Neural progenitor cell (in vitro differentiated cells): ENCODE results near the gene ACTR3.

ENCODE experiments used
- EZH2phosphoT487 ChIP-seq: fragments of 200-600 bp; sonication (generic); IDR thresholded peaks from 2 replicates; pipeline ENCODE4 v1.6.1; 2017; ENCODE audit warnings: antibody characterized with exemption
- TF ChIP-seq, protein P1 (sequence below): fragments of 200-600 bp; sonication (generic); IDR thresholded peaks from 2 replicates; pipeline ENCODE4 v1.5.1; 2017; ENCODE audit warnings: antibody characterized with exemption, mild to moderate bottlenecking

DNA sequence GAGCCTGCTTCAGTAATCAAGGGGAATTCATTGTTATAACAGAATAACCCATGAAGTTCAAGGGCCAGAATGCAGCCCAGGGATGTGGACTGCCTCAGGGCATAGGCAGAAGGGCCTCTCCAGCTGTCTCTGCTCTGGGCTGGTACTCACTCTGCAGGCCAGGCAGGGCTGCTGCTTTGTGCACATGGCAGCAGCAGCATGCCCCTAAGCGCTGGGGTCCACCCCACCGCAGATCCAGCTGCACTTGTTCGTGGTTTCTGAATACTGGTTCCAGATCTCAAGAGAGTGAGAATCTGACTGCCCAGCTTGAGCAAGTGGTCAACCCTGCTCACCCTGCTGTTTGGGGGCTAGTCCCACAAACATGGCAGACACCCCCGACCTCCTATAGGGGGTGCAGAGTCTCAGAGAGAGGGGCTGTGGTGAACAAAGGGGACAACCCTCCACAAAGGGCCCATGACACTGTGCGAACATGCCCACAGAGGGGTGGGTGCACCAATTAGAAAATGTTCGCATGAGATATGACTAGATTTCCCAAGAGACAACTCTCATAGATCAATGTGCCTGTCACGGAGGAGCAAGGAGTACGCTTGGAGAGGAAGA, 87.3 kb downstream of the ACTR3 start:
- TF ChIP-seq, protein P1, sequence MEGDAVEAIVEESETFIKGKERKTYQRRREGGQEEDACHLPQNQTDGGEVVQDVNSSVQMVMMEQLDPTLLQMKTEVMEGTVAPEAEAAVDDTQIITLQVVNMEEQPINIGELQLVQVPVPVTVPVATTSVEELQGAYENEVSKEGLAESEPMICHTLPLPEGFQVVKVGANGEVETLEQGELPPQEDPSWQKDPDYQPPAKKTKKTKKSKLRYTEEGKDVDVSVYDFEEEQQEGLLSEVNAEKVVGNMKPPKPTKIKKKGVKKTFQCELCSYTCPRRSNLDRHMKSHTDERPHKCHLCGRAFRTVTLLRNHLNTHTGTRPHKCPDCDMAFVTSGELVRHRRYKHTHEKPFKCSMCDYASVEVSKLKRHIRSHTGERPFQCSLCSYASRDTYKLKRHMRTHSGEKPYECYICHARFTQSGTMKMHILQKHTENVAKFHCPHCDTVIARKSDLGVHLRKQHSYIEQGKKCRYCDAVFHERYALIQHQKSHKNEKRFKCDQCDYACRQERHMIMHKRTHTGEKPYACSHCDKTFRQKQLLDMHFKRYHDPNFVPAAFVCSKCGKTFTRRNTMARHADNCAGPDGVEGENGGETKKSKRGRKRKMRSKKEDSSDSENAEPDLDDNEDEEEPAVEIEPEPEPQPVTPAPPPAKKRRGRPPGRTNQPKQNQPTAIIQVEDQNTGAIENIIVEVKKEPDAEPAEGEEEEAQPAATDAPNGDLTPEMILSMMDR = no peak
- TF ChIP-seq EZH2phosphoT487 = no peak
